ENCODE data around the gene PPP1R26. TPM values are rescaled to one million over a fixed set of nuclear protein-coding genes. Genes with fewer than 3 reads are reported as not detected.
"Not testable (repeated sequence)": the region's sequence is repeated elsewhere in the genome, so short reads cannot be mapped to it uniquely, and the experiment has no call there.

The PPP1R26 gene
- total and polyA plus RNA-seq, 9 of the 15 experiments (the other 6 are each of a cell fraction or from before 2014, with no cell fraction given): 0.77 to 26.8 (median 9.3) TPM

DNA sequence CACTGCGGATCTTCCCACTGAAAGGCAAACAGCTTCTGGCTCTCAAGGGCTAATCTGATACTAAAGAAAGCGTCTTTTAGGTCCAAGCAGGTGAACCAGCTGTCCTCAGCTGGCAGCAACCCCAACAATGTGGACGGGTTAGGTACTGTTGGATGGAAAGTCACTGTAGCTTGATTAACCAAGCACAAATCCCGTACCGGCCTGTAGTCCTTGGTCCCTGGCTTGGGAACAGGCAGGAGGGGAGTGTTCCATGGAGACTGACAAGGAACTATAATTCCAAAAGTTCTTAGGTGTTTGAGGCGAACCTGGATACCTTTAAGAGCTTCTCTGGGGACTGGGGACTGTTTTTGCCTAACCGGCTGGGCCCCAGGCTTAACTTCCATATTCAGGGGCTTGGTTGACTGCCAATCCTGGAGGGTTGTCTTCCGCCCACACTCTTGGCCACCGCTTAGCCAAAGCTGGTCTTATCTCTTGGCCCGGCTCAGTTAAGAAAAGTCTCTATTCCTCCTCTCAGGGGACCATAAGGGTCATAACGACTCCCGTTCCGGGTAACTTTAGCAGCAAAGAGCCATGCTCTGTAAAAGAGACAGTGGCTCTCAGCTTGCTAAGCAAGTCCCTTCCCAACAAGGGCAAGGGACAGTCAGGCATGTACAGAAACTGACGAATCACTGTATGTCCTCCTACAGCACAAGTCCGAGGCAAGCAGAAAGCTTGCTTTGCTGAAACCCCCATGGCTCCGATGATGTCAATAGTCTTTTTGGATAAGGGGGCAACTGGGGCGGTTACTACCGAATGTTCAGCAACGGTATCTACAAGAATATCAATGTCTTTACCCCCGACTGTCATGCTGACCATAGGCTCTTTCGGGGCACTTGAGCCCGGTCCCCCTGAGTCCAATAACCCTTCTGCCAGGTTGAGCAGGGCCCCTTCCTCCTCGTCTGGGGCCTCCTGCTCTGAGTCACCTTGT is 38.2 kb upstream of the PPP1R26 start (continued):
- 0 out of 2 replicates have a peak, but pooled peaks have one; percentile 9 for TF ChIP-seq ZNF134 (CRISPR knock-in tag; conservative IDR thresholded peaks at IDR 0.05)
- TF ChIP-seq, protein P1, sequence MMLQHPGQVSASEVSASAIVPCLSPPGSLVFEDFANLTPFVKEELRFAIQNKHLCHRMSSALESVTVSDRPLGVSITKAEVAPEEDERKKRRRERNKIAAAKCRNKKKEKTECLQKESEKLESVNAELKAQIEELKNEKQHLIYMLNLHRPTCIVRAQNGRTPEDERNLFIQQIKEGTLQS (IDR thresholded peaks at IDR 0.05): peak; percentile 29
- TF ChIP-seq, protein P1 (CRISPR knock-in tag; conservative IDR thresholded peaks at IDR 0.05): not testable (repeated sequence)
- TF ChIP-seq LARP7 (IDR thresholded peaks at IDR 0.05): peak; percentile 88; the same call in 1 of the 2 replicates
- TF ChIP-seq NFRKB (IDR thresholded peaks at IDR 0.05; ENCODE audit: low read depth): peak; percentile 40; the same call in 1 of the 2 replicates
- TF ChIP-seq POLR2A (conservative IDR thresholded peaks at IDR 0.05): peak; percentile 48; the same call in 1 of the 2 replicates
- peak; percentile 69 for TF ChIP-seq CBFA2T3 (IDR thresholded peaks at IDR 0.05)
- TF ChIP-seq, protein P2, sequence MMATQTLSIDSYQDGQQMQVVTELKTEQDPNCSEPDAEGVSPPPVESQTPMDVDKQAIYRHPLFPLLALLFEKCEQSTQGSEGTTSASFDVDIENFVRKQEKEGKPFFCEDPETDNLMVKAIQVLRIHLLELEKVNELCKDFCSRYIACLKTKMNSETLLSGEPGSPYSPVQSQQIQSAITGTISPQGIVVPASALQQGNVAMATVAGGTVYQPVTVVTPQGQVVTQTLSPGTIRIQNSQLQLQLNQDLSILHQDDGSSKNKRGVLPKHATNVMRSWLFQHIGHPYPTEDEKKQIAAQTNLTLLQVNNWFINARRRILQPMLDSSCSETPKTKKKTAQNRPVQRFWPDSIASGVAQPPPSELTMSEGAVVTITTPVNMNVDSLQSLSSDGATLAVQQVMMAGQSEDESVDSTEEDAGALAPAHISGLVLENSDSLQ (IDR thresholded peaks at IDR 0.05): 0 out of 2 replicates have a peak, but pooled peaks have one; percentile 33
- peak; percentile 44; the same call in 1 of the 2 replicates for TF ChIP-seq ZKSCAN8 (CRISPR knock-in tag; IDR thresholded peaks at IDR 0.05)
- TF ChIP-seq, protein P3, sequence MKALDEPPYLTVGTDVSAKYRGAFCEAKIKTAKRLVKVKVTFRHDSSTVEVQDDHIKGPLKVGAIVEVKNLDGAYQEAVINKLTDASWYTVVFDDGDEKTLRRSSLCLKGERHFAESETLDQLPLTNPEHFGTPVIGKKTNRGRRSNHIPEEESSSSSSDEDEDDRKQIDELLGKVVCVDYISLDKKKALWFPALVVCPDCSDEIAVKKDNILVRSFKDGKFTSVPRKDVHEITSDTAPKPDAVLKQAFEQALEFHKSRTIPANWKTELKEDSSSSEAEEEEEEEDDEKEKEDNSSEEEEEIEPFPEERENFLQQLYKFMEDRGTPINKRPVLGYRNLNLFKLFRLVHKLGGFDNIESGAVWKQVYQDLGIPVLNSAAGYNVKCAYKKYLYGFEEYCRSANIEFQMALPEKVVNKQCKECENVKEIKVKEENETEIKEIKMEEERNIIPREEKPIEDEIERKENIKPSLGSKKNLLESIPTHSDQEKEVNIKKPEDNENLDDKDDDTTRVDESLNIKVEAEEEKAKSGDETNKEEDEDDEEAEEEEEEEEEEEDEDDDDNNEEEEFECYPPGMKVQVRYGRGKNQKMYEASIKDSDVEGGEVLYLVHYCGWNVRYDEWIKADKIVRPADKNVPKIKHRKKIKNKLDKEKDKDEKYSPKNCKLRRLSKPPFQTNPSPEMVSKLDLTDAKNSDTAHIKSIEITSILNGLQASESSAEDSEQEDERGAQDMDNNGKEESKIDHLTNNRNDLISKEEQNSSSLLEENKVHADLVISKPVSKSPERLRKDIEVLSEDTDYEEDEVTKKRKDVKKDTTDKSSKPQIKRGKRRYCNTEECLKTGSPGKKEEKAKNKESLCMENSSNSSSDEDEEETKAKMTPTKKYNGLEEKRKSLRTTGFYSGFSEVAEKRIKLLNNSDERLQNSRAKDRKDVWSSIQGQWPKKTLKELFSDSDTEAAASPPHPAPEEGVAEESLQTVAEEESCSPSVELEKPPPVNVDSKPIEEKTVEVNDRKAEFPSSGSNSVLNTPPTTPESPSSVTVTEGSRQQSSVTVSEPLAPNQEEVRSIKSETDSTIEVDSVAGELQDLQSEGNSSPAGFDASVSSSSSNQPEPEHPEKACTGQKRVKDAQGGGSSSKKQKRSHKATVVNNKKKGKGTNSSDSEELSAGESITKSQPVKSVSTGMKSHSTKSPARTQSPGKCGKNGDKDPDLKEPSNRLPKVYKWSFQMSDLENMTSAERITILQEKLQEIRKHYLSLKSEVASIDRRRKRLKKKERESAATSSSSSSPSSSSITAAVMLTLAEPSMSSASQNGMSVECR (CRISPR knock-in tag; IDR thresholded peaks at IDR 0.05): peak; percentile 43; the same call in 1 of the 2 replicates
- TF ChIP-seq, protein P4, sequence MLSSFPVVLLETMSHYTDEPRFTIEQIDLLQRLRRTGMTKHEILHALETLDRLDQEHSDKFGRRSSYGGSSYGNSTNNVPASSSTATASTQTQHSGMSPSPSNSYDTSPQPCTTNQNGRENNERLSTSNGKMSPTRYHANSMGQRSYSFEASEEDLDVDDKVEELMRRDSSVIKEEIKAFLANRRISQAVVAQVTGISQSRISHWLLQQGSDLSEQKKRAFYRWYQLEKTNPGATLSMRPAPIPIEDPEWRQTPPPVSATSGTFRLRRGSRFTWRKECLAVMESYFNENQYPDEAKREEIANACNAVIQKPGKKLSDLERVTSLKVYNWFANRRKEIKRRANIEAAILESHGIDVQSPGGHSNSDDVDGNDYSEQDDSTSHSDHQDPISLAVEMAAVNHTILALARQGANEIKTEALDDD (IDR thresholded peaks at IDR 0.05): peak; percentile 92
- TF ChIP-seq ETV1 (tag; conservative IDR thresholded peaks at IDR 0.05; ENCODE audit: low read depth): peak; percentile 37; the same call in 1 of the 2 replicates
- not testable (repeated sequence) for TF ChIP-seq JUN (IDR thresholded peaks at IDR 0.05; ENCODE audit: borderline replicate concordance, low read depth, low read length); BRCA1 (IDR thresholded peaks at IDR 0.05)
- TF ChIP-seq JUN (CRISPR knock-in tag; IDR thresholded peaks at IDR 0.05; ENCODE audit: borderline replicate concordance): 0 out of 2 replicates have a peak, but pooled peaks have one; percentile 13
- 0 out of 2 replicates have a peak, but pooled peaks have one; percentile 55 for TF ChIP-seq BRCA1 (CRISPR knock-in tag; IDR thresholded peaks at IDR 0.05)
- peak; percentile 67 for TF ChIP-seq TCF3 (CRISPR knock-in tag; IDR thresholded peaks at IDR 0.05)

Data from K562 (cell line).